Iris pigment epithelial cell (primary cell): ENCODE data around the gene RHBDL1.

Source experiments
- DNase-seq: peaks from one replicate; pipeline ENCODE4 v3.0.0-alpha.2; 2011; ENCODE audit warnings: low read depth

The RHBDL1 gene

DNA sequence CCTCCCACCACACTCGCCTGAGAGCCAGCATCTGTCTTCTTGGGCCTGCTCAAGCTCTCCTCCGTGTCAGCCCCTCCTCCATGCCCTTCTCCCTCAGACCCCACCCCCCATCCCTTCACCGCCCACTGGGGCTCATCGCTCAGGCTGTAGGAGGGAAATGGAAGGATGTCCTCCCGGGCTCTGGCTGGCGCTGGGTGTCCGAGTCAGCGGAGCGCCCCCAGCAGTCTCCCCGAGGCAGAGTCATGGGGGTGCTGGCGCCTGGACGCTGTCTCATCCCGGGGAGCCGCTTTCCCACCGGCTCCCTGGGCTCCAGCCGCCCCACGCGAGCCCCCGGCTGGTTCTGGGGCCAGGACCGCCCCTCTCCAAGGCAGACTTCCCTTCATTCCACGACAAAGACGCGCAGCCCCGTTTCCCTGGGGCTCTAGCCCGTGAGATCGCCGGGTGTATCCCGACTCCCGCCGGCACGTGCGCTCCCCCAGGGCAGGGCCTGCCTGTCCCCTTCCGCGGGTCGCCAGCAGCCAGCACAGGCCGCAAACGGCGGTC is 45.0 kb downstream of the RHBDL1 start:
- peak; percentile 62 for DNase-seq

DNA sequence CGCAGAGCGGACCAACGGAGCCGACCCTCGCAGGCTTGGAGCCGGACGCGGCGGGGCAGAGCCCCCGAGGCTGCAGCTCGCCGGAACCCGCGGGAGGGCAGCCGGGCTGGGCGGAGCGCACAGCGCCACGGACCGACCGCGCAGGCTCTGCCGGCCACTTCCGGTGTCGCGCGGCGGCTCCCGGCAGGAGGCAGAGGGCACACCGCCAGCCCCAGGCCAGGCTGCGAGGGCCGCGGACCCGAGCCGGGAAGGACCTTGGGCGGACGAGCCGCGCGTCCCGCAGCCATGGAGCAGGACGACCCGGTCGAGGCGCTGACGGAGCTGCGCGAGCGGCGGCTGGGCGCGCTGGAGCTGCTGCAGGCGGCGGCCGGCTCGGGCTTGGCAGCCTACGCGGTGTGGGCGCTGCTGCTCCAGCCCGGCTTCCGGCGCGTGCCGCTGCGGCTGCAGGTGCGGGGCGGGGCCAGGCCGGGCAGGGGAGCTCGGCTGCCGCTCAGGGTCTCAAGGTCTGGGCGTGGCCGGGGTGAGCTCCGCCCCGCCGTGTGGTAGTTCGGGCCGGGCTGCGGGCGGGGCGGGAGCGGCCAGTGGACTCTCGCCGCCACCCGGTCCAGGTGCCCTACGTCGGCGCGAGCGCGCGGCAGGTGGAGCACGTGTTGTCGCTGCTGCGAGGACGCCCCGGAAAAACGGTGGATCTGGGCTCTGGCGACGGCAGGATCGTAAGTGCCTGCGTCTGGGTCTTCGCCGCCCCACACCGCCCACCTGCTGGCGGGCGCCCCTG is 45.7 kb downstream of the RHBDL1 start, which contains the start of gene ANTKMT:
TSS of gene ANTKMT (plus strand) at position 157 of the 775 bp plus-strand sequence. CDS start at position 286, 129 bp downstream.
- DNase-seq = peak; percentile 76

GRCh38 chr16:721765-722540 is 46.5 kb downstream of the RHBDL1 start:
- no peak for DNase-seq

DNA sequence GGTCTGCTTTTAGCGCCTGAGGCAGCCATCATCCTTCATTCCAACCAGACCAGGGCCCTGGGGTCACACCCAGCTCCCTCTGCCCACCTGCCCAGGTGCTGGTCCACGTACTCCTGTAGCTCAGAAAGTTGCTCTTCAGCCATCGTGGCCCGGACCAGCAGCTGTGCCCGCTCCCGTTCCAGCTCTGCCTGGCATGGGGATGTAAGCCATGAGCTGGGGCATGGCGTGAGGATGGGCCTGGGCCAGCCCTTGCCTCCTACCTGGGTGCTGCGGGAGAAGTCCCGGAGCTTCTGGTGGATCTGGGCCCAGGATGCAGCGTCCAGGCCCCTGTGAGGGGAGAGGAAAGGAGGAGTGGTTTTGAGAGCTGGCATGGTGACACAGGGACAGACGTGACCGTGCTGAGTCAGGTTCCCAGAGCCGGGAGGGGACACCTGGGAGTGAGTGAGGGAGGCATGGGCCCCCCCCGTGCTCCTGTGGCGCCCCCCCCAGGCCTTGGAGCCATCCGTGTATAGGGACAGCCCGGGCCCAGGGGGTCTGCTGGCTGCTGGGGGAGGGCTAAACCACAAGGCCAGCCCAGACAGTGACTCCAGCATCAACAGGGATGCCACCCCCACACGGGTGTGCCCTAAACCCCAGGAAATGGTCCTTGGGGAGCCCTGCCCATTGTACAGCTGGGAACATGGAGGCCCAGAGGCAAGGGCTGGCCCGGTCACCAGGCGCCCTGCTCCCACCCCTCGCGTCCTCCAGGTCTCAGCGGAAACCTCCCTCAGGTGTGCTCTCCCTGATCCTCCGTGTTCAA is 47.6 kb downstream of the RHBDL1 start:
- DNase-seq = no peak

GRCh38 chr16:723695-724094 is 48.2 kb downstream of the RHBDL1 start:
- DNase-seq = no peak

GRCh38 chr16:724188-725040 is 48.9 kb downstream of the RHBDL1 start:
- DNase-seq = no peak

- DNase-seq = no peak
Measured at GRCh38 chr16:725041-725376, 49.5 kb downstream of the RHBDL1 start.

GRCh38 chr16:725463-726187 is 50.2 kb downstream of the RHBDL1 start:
- DNase-seq = no peak

DNA sequence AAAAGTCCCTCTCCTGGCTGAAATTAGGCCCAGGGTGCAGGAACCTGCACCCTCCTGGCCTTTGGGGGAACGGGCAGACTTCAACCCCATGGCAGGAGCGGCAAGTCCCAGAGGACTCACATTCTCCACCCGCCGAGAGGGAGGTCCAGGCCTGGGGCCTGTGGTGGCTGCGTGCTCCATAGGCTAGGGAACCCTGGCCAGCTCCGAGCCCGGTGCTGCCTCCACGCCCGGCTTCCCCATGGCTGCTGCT is 50.6 kb downstream of the RHBDL1 start:
- DNase-seq = no peak

DNA sequence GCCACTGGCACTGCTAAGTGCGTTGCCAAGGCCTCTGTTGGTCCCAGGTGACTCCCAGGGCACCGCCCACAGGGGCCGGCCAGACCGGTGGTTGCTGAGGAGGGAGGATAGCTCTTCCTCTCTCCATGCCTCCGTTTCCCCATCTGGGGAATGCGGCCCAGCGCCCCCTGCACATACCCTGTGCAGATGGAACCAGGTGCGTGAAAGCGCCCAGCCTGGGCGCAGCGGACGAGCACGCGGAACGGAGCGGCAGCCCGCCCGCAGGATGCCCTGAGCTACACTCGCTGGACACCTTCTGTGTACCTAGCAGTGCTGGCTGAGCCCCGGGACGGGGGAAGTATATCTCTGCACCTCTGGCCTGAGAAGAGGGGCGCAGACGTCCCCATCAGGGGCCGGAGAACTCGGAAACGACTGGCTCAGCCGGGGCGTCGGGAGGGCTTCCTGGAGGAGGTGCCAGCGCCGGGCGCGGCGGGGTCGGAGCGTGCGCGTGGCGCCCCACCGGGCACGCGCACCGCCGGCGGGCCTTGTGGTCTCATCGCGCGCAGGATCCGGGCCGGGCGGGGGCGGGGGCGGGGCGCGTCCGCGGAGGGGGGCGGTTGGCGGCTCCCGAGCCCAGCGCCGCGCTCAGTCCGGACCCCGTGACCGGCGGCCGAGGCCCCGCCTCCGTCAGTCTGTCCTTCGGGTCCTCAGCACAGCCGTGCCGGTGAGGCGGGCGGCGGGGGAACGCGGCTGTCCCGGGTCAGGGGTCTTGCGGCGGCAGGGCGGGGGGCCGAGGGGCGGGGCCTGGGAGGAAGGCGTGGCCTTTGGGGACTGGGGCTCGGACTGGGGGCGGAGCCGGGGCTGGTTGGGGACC is 51.2 kb downstream of the RHBDL1 start, which contains the start of the genes CCDC78 and HAGHL:
TSS of gene CCDC78 (minus strand) at position 6 of the 853 bp plus-strand sequence. CDS start 76 bp downstream, outside the sequence.
TSS of gene HAGHL (plus strand) at position 669 of the 853 bp plus-strand sequence. CDS start 404 bp downstream, outside the sequence.
- DNase-seq = peak; percentile 49

GRCh38 chr16:727291-727977 is 52.0 kb downstream of the RHBDL1 start:
- DNase-seq = no peak
